ENCODE data around the gene CYTH3.

Gene CYTH3

DNA sequence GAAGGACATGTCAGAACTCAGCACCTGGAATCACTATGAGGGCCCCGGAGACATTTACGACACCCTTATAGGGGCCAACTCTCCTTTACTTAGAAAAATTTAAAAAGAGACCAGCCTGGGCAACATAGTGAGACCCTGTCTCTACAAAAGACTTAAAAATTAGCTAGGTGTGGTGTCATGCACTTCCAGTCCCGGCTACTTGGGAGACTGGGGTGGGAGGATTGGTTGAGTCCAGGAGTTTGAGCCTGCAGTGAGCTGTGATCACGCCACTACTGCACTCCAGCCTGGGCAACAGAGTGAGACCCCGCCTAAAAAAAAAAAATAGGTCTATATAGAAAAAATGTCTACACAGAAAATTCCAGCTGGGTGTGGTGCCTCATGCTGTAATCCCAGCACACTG lies 7.5 kb upstream of the CYTH3 start:
- Histone ChIP-seq H3K4me1 (ENCODE audit: control insufficient read depth, insufficient read depth, low read length) (no peaks in the 10 kb centered on the region), H3K36me3 (ENCODE audit: control insufficient read depth, insufficient read depth, low read length) (no peaks in the 10 kb centered on the region), H3K27ac (ENCODE audit: low read depth, low read length) (no peak overlapping the region), H3K4me3 (ENCODE audit: low read depth, low read length) (no peak overlapping the region), H3K9me3 (ENCODE audit: control insufficient read depth, insufficient read depth, low read depth, low read length) (peaks cover 7% of the 10 kb centered on the region), H3K27me3 (ENCODE audit: control insufficient read depth, insufficient read depth, low read length) (no peaks in the 10 kb centered on the region), H3K9ac (ENCODE audit: low read length) (no peak overlapping the region)

GRCh38 chr7:6279341-6279740 lies 6.9 kb upstream of the CYTH3 start:
- Histone ChIP-seq H3K9me3 (ENCODE audit: control insufficient read depth, insufficient read depth, low read depth, low read length) (peaks cover 1% of the 10 kb centered on the region; the same call in 1 of the 2 replicates), H3K4me3 (ENCODE audit: low read depth, low read length) (no peak overlapping the region), H3K9ac (ENCODE audit: low read length) (no peak overlapping the region), H3K36me3 (ENCODE audit: control insufficient read depth, insufficient read depth, low read length) (no peaks in the 10 kb centered on the region), H3K4me1 (ENCODE audit: control insufficient read depth, insufficient read depth, low read length) (no peaks in the 10 kb centered on the region), H3K27me3 (ENCODE audit: control insufficient read depth, insufficient read depth, low read length) (no peaks in the 10 kb centered on the region), H3K27ac (ENCODE audit: low read depth, low read length) (no peak overlapping the region)

DNA sequence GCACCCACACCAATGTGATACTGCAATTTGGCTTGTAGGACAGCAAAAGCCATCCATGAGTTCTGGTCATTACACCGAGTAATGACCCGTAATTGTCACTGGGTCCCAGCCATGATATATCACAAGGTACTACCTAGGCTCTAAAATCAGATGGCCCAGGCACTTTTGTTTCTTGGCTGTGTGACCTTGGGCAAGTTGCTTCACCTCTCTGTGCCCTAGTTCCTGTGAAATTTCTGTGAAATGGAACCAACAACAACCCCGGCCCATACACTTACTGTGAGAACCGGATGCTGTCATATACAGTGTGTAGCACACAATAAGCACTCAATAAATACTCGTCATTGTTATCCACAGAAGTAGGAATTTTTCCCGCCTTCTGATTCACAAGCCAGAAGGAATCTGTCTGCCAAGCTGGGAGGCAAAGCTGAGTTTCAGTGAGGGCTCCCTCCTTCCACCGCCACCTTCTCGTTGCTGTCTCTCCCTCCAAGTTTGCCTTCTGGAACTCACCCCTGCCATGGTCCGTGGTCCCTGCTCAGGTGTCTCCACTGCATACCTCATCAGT lies 6.4 kb upstream of the CYTH3 start:
- H3K9me3 ChIP-seq (ENCODE audit: control insufficient read depth, insufficient read depth, low read depth, low read length): no peaks in the 10 kb centered on the region
- H3K4me1 ChIP-seq (ENCODE audit: control insufficient read depth, insufficient read depth, low read length): no peaks in the 10 kb centered on the region
- no peak overlapping the region for H3K4me3 ChIP-seq (ENCODE audit: low read depth, low read length)
- no peaks in the 10 kb centered on the region for H3K27me3 ChIP-seq (ENCODE audit: control insufficient read depth, insufficient read depth, low read length)
- H3K27ac ChIP-seq (ENCODE audit: low read depth, low read length): no peak overlapping the region
- no peak overlapping the region for H3K9ac ChIP-seq (ENCODE audit: low read length)
- H3K36me3 ChIP-seq (ENCODE audit: control insufficient read depth, insufficient read depth, low read length): no peaks in the 10 kb centered on the region

- Histone ChIP-seq H3K4me1 (ENCODE audit: control insufficient read depth, insufficient read depth, low read length) (peaks cover 9% of the 10 kb centered on the region; the same call in 1 of the 2 replicates), H3K4me3 (ENCODE audit: low read depth, low read length) (no peak overlapping the region), H3K9me3 (ENCODE audit: control insufficient read depth, insufficient read depth, low read depth, low read length) (no peaks in the 10 kb centered on the region), H3K27me3 (ENCODE audit: control insufficient read depth, insufficient read depth, low read length) (no peaks in the 10 kb centered on the region), H3K9ac (ENCODE audit: low read length) (no peak overlapping the region), H3K36me3 (ENCODE audit: control insufficient read depth, insufficient read depth, low read length) (no peaks in the 10 kb centered on the region), H3K27ac (ENCODE audit: low read depth, low read length) (no peak overlapping the region)
Observed at GRCh38 chr7:6277476-6277875, 5.1 kb upstream of the CYTH3 start.

DNA sequence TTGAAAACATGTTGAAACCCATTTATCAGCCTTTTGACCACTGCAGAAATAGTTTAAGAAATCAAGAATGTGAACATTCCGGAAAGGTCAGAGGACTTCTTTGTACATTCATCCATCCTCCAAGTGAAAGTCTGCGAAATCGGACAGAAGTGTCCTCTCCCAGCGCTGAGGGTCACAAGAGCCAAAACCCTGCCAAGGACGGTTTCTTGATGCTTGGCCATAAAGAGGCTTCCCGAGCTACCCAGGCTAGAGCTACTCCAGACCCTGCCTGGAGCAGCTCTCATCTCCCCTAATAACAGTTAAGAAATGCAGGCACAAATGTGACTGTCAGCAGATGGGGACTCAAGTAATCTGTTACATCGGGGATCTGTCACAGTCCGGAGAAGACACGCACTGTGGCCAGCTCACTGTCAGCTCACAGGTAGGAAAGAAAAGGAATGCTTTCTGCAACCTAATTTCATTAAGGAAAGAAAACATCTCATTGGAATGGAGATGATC lies 4.5 kb upstream of the CYTH3 start:
- H3K4me3 ChIP-seq (ENCODE audit: low read depth, low read length): no peak overlapping the region
- peaks cover 9% of the 10 kb centered on the region; the same call in 1 of the 2 replicates for H3K4me1 ChIP-seq (ENCODE audit: control insufficient read depth, insufficient read depth, low read length)
- H3K36me3 ChIP-seq (ENCODE audit: control insufficient read depth, insufficient read depth, low read length): no peaks in the 10 kb centered on the region
- H3K27me3 ChIP-seq (ENCODE audit: control insufficient read depth, insufficient read depth, low read length): peaks cover under 1% of the 10 kb centered on the region
- no peaks in the 10 kb centered on the region for H3K9me3 ChIP-seq (ENCODE audit: control insufficient read depth, insufficient read depth, low read depth, low read length)
- no peak overlapping the region for H3K27ac ChIP-seq (ENCODE audit: low read depth, low read length)
- no peak overlapping the region for H3K9ac ChIP-seq (ENCODE audit: low read length)

GRCh38 chr7:6274743-6275142 lies 2.3 kb upstream of the CYTH3 start:
- peaks cover 13% of the 10 kb centered on the region; the same call in 1 of the 2 replicates for H3K4me1 ChIP-seq (ENCODE audit: control insufficient read depth, insufficient read depth, low read length)
- H3K27ac ChIP-seq (ENCODE audit: low read depth, low read length): no peak overlapping the region
- no peaks in the 10 kb centered on the region for H3K9me3 ChIP-seq (ENCODE audit: control insufficient read depth, insufficient read depth, low read depth, low read length)
- no peak overlapping the region for H3K4me3 ChIP-seq (ENCODE audit: low read depth, low read length)
- no peaks in the 10 kb centered on the region for H3K36me3 ChIP-seq (ENCODE audit: control insufficient read depth, insufficient read depth, low read length)
- peaks cover 15% of the 10 kb centered on the region for H3K27me3 ChIP-seq (ENCODE audit: control insufficient read depth, insufficient read depth, low read length)
- no peak overlapping the region for H3K9ac ChIP-seq (ENCODE audit: low read length)

- Histone ChIP-seq H3K36me3 (ENCODE audit: control insufficient read depth, insufficient read depth, low read length) (no peaks in the 10 kb centered on the region), H3K4me1 (ENCODE audit: control insufficient read depth, insufficient read depth, low read length) (peaks cover 15% of the 10 kb centered on the region; the same call in 1 of the 2 replicates)
Observed at GRCh38 chr7:6273917-6274630, 1.6 kb upstream of the CYTH3 start.

GRCh38 chr7:6273380-6273837 lies 985 bp upstream of the CYTH3 start:
- no peaks in the 10 kb centered on the region for H3K9me3 ChIP-seq (ENCODE audit: control insufficient read depth, insufficient read depth, low read depth, low read length)
- peaks cover 19% of the 10 kb centered on the region; the same call in 1 of the 2 replicates for H3K4me1 ChIP-seq (ENCODE audit: control insufficient read depth, insufficient read depth, low read length)
- H3K9ac ChIP-seq (ENCODE audit: low read length): no peak overlapping the region
- peaks cover 15% of the 10 kb centered on the region for H3K27me3 ChIP-seq (ENCODE audit: control insufficient read depth, insufficient read depth, low read length)
- H3K36me3 ChIP-seq (ENCODE audit: control insufficient read depth, insufficient read depth, low read length): no peaks in the 10 kb centered on the region
- peak overlapping the region; percentile 65; the same call in 1 of the 2 replicates for H3K4me3 ChIP-seq (ENCODE audit: low read depth, low read length)
- H3K27ac ChIP-seq (ENCODE audit: low read depth, low read length): no peak overlapping the region

More at GRCh38 chr7:6273917-6274630, 1.6 kb upstream of the CYTH3 start:
- Histone ChIP-seq H3K27ac (ENCODE audit: low read depth, low read length) (no peak overlapping the region), H3K27me3 (ENCODE audit: control insufficient read depth, insufficient read depth, low read length) (peaks cover 15% of the 10 kb centered on the region), H3K9ac (ENCODE audit: low read length) (no peak overlapping the region), H3K4me3 (ENCODE audit: low read depth, low read length) (no peak overlapping the region), H3K9me3 (ENCODE audit: control insufficient read depth, insufficient read depth, low read depth, low read length) (no peaks in the 10 kb centered on the region)

DNA sequence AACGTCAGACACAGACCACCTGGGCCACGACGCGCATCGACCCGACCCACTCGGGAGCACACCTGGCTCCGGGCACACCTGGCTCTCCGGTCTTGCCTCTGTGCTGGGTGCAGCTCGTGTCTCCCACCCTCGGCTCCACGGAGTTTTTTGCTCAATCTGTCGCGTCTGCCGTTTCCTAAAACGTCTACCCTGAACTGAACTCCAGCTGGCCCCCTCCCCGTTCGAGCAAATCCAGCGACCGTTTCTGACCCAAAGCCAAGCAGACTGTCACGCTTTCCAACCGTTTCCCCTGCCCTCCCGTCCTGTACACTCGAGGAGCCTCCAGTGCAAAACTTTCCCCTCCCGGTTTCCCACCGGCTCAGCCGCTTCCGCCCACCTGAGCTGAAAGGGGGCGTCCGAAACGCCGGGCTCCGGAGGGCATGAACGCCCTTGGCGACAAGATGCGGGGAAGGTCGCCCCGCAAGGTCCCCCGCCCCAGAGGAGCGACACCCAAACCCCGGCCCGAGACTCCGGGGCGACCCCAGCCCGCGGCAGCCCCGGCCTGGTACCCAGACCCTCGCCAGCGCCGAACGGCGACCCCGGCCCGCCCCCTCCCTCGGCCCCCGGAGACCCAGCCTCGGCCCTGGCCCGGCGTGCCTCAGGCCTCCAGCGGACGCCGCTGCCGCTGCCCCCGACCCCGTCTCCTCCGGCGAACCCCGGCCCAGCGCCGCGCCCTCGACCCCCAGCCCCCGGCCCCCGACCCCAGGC lies 557 bp downstream of the CYTH3 start:
- peaks cover 15% of the 10 kb centered on the region for H3K27me3 ChIP-seq (ENCODE audit: control insufficient read depth, insufficient read depth, low read length)
- peak overlapping the region; percentile 51 for H3K9ac ChIP-seq (ENCODE audit: low read length)
- peaks cover 19% of the 10 kb centered on the region; the same call in 1 of the 2 replicates for H3K4me1 ChIP-seq (ENCODE audit: control insufficient read depth, insufficient read depth, low read length)
- H3K4me3 ChIP-seq (ENCODE audit: low read depth, low read length): peak overlapping the region; percentile 88
- H3K9me3 ChIP-seq (ENCODE audit: control insufficient read depth, insufficient read depth, low read depth, low read length): no peaks in the 10 kb centered on the region
- no peaks in the 10 kb centered on the region for H3K36me3 ChIP-seq (ENCODE audit: control insufficient read depth, insufficient read depth, low read length)
- H3K27ac ChIP-seq (ENCODE audit: low read depth, low read length): no peak overlapping the region

- Histone ChIP-seq H3K4me3 (ENCODE audit: low read depth, low read length) (peak overlapping the region; percentile 88), H3K27me3 (ENCODE audit: control insufficient read depth, insufficient read depth, low read length) (peaks cover 15% of the 10 kb centered on the region), H3K27ac (ENCODE audit: low read depth, low read length) (no peak overlapping the region)
Observed at GRCh38 chr7:6271060-6271658, 1.3 kb downstream of the CYTH3 start.

More at GRCh38 chr7:6271060-6271658, 1.3 kb downstream of the CYTH3 start:
- Histone ChIP-seq H3K4me1 (ENCODE audit: control insufficient read depth, insufficient read depth, low read length) (peaks cover 19% of the 10 kb centered on the region; the same call in 1 of the 2 replicates), H3K36me3 (ENCODE audit: control insufficient read depth, insufficient read depth, low read length) (no peaks in the 10 kb centered on the region), H3K9me3 (ENCODE audit: control insufficient read depth, insufficient read depth, low read depth, low read length) (no peaks in the 10 kb centered on the region), H3K9ac (ENCODE audit: low read length) (peak overlapping the region; percentile 28)

Measured in HUES6 (cell line).